Measurements from ENCODE around the gene BET1L.
A peak's percentile ranks its signal among the peaks of the same experiment; 100 is the strongest.
"Not testable (repeated sequence)": the region's sequence is repeated elsewhere in the genome, so short reads cannot be mapped to it uniquely, and the experiment has no call there.

BET1L gene

GRCh38 chr11:225734-226453 lies 18.7 kb upstream of the BET1L start:
- DNase-seq: no peak

DNA sequence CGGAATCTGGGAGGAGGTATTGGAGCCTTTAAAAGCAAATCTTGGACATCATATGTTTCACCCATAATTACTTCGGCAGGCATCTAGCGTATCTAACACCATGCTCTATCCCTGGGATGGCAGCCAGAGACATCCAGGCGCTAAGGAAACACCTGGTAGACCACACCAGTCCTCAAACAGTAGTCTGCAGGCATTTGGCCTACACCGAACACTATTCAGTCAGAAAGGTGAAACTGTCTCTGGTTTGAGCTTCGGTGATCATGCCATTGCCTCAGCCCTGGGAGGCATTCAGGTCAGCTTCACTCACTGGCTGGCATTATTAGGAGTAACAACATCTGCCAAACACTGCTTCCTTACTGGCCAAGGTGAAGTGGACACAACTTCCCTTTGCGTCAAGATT lies 17.2 kb upstream of the BET1L start:
- no peak for DNase-seq

- DNase-seq: no peak
These were observed 16.7 kb upstream of the BET1L start for GRCh38 chr11:223884-224283.

- no peak for DNase-seq
These were observed 16.0 kb upstream of the BET1L start for GRCh38 chr11:223026-223789.

DNA sequence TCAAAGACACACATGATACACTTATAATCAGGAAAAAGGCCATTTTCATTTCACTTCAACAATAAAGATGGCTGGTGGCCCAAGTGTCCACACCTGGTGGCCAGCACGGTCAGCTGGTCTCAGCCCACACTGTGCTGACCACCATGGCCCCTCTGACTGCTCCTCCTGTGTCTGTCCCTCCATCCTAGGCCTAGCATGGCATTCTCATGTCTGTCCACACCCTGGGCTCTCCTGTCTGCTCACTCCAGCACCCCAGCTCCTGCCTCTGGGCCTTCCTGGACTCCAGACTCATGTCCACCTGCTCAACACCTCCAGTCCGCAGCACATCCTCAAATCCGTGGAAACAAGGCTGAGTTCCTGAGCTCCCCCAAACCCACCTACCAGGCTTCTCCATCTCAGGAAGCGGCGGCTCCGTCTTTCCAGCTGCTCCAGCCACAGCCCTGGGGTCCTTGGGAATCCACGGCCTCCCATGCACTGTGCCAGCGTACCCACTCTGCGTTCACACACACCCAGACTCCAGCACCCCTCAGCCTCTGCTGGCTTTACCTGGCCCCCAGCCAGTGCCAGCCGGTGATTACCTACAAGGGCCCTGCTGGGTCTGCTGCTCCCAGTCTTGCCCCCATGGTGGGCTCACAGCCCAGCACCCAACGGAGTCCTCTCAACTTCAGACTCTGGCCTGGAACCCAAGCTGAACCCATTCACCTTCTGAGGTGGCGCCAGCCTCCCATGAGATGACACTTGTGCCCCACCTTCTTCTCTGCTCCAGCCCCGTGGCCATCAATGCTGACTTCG lies 15.0 kb upstream of the BET1L start:
- no peak for DNase-seq

GRCh38 chr11:221539-221938 lies 14.3 kb upstream of the BET1L start:
- DNase-seq: no peak

DNA sequence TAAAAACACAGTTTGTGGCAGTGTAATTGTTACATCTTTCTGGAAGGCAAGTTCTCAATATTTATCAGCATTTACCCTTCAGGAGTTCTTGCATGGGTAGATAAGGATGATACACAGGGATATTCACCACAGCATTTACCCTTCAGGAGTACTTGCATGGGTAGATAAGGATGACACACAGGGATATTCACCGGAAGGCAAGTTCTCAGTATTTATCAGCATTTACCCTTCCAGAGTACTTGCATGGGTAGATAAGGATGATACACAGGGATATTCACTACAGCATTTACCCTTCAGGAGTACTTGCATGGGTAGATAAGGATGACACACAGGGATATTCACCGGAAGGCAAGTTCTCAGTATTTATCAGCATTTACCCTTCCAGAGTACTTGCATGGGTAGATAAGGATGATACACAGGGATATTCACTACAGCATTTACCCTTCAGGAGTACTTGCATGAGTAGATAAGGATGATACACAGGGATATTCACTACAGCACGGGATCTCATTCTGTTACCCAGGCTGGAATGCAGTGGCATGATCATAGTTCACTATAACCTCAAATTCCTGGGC lies 13.5 kb upstream of the BET1L start:
- not testable (repeated sequence) for DNase-seq

GRCh38 chr11:218815-219593 lies 11.8 kb upstream of the BET1L start:
- DNase-seq: no peak

GRCh38 chr11:217704-218103 lies 10.5 kb upstream of the BET1L start:
- no peak for DNase-seq

- peak; percentile 81 to 87 for DNase-seq
These were observed 9.1 kb upstream of the BET1L start for GRCh38 chr11:216081-216974.

- DNase-seq: peak in 1 of 2 experiments; percentile 21
These were observed 8.4 kb upstream of the BET1L start for GRCh38 chr11:215581-216037.

DNA sequence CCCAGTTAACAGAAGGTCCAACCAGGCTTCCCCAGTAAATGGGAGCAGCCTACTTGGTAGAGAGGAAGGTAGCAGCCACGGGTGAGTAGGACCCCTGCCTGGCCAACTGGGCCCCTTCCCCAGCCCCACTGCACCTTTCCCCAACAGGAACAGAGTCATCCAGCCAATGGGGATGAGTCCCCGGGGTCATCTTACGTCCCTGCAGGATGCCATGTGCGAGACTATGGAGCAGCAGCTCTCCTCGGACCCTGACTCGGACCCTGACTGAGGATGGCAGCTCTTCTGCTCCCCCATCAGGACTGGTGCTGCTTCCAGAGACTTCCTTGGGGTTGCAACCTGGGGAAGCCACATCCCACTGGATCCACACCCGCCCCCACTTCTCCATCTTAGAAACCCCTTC lies 6.9 kb upstream of the BET1L start:
- DNase-seq: no peak

DNA sequence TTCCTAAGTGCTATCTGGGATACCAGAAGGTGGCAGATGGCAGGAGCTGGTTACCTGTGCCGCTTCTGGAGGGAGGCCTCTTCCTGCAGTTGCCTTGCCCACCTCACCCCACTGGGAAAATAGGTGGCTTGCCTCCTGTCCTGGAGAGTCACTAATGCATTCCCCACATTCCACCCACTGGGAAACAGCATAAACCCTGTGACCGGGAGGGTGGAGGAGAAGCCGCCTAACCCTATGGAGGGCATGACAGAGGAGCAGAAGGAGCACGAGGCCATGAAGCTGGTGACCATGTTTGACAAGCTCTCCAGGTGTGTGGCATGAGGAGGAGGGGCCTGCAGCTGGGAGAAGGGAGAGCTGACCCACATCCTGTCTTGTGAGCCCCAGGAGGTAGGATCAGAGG lies 5.9 kb upstream of the BET1L start:
- DNase-seq: no peak

- DNase-seq: no peak
These were observed 5.2 kb upstream of the BET1L start for GRCh38 chr11:212150-213100.

- no peak for DNase-seq
These were observed 4.5 kb upstream of the BET1L start for GRCh38 chr11:211741-212140.

DNA sequence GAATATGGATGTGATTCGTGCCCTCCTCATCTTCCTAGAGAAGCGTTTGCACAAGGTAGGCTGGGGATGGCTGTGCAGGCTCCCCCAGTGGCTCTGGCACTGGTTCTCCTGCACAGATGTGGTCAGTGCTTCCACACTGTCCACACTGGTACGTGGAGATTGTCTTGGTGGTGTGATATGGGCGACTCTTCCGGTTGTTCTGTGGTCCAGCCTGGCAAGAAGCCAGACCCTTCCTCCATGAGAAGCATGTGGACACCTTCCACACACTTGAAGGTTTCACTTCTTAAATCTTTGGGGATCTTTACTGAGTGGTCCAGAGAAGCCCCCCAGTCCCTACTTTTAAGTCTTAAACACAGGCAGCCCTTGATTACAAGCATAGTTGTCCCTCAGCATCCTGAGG lies 4.1 kb upstream of the BET1L start:
- DNase-seq: no peak

- no peak for DNase-seq
These were observed 3.6 kb upstream of the BET1L start for GRCh38 chr11:210803-211180.

- DNase-seq: no peak
These were observed 3.1 kb upstream of the BET1L start for GRCh38 chr11:210122-210802.

DNA sequence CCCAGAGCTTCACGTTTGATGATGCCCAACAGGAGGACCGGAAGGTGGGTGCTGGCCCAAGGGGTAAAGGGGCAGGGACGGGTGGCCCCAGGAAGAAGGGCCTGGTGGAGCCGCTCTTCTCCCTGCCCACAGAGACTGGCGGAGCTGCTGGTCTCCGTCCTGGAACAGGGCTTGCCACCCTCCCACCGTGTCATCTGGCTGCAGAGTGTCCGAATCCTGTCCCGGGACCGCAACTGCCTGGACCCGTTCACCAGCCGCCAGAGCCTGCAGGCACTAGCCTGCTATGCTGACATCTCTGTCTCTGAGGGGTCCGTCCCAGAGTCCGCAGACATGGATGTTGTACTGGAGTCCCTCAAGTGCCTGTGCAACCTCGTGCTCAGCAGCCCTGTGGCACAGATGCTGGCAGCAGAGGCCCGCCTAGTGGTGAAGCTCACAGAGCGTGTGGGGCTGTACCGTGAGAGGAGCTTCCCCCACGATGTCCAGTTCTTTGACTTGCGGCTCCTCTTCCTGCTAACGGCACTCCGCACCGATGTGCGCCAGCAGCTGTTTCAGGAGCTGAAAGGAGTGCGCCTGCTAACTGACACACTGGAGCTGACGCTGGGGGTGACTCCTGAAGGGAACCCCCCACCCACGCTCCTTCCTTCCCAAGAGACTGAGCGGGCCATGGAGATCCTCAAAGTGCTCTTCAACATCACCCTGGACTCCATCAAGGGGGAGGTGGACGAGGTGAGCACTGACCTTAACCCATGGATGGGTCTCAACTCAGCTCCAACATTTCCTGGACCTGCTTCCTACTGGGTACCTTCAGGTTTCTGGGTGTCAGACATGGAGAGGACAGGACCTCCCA lies 2.3 kb upstream of the BET1L start:
- DNase-seq: no peak
